Trophoblast cell (in vitro differentiated cells and primary cell): ENCODE data around the gene LCE6A.

Source experiments
- DNase-seq, 2 donors: peaks; one replicate each; pipeline ENCODE4 v3.0.0-alpha.2; 2016
- H2AFZ ChIP-seq: 2 replicates; pipeline ENCODE4 v1.6.1; 2013; ENCODE audit warnings: low read length, moderate library complexity, mild to moderate bottlenecking; ENCODE audit not compliant: insufficient read depth, poor library complexity
- H2AK5ac ChIP-seq: 2 replicates; pipeline ENCODE4 v1.6.1; 2013; ENCODE audit warnings: mild to moderate bottlenecking, low read length
- H2BK120ac ChIP-seq: 2 replicates; pipeline ENCODE4 v1.6.1; 2013; ENCODE audit warnings: low read length, mild to moderate bottlenecking, moderate library complexity; ENCODE audit not compliant: insufficient read depth, poor library complexity
- H2BK12ac ChIP-seq: 2 replicates; pipeline ENCODE4 v1.6.1; 2013; ENCODE audit warnings: mild to moderate bottlenecking, low read length, moderate library complexity
- H2BK5ac ChIP-seq: 2 replicates; pipeline ENCODE4 v1.6.1; 2013; ENCODE audit warnings: low read length, low read depth, moderate library complexity, mild to moderate bottlenecking; ENCODE audit not compliant: poor library complexity
- H3K14ac ChIP-seq: 2 replicates; pipeline ENCODE4 v1.6.1; 2013; ENCODE audit warnings: mild to moderate bottlenecking, low read length
- H3K18ac ChIP-seq: 2 replicates; pipeline ENCODE4 v1.6.1; 2013; ENCODE audit warnings: mild to moderate bottlenecking, low read length
- H3K23ac ChIP-seq: 2 replicates; pipeline ENCODE4 v1.6.1; 2013; ENCODE audit warnings: low read length
- H3K27ac ChIP-seq: 2 replicates; pipeline ENCODE4 v1.5.1; 2013; ENCODE audit warnings: low read depth, mild to moderate bottlenecking, inconsistent platforms, low read length, moderate library complexity
- H3K27me3 ChIP-seq: 2 replicates; pipeline ENCODE4 v1.6.1; 2013; ENCODE audit warnings: inconsistent platforms, mild to moderate bottlenecking, low read length, moderate library complexity; ENCODE audit not compliant: insufficient read depth
- H3K36me3 ChIP-seq, 2 experiments: 1 replicate in 1 of 2; 2 replicates in 1 of 2; pipeline ENCODE4 v1.6.1; 2013; ENCODE audit warnings: low read length in 2 of 2, mild to moderate bottlenecking in 2 of 2, moderate library complexity in 1 of 2; ENCODE audit not compliant: insufficient read depth in 2 of 2, control insufficient read depth in 1 of 2
- H3K4ac ChIP-seq: 2 replicates; pipeline ENCODE4 v1.6.1; 2013; ENCODE audit warnings: low read depth, mild to moderate bottlenecking, low read length, moderate library complexity
- H3K4me1 ChIP-seq, 2 experiments: 1 replicate in 1 of 2; 2 replicates in 1 of 2; pipeline ENCODE4 v1.6.1; 2013; ENCODE audit warnings: low read length in 2 of 2, mild to moderate bottlenecking in 2 of 2, moderate library complexity in 1 of 2; ENCODE audit not compliant: insufficient read depth in 2 of 2, control insufficient read depth in 1 of 2
- H3K4me2 ChIP-seq: 2 replicates; pipeline ENCODE4 v1.6.1; 2013; ENCODE audit warnings: inconsistent platforms, mild to moderate bottlenecking, low read length, moderate library complexity
- H3K4me3 ChIP-seq: 2 replicates; pipeline ENCODE4 v1.5.1; 2013; ENCODE audit warnings: mild to moderate bottlenecking, low read depth, low read length, inconsistent platforms
- H3K79me1 ChIP-seq: one replicate; pipeline ENCODE4 v1.6.1; 2013; ENCODE audit warnings: low read length
- H3K79me2 ChIP-seq: 2 replicates; pipeline ENCODE4 v1.6.1; 2013; ENCODE audit warnings: low read length, mild to moderate bottlenecking; ENCODE audit not compliant: control insufficient read depth, insufficient read depth, poor library complexity
- H3K9ac ChIP-seq: 2 replicates; pipeline ENCODE4 v1.6.1; 2013; ENCODE audit warnings: mild to moderate bottlenecking, low read length
- H3K9me3 ChIP-seq: 2 replicates; pipeline ENCODE4 v1.6.1; 2013; ENCODE audit warnings: low read depth, mild to moderate bottlenecking, control low read depth, inconsistent platforms, low read length; ENCODE audit not compliant: insufficient read depth
- H4K12ac ChIP-seq: 2 replicates; pipeline ENCODE4 v1.6.1; 2013; ENCODE audit warnings: low read depth, mild to moderate bottlenecking, low read length, moderate library complexity
- H4K8ac ChIP-seq: 2 replicates; pipeline ENCODE4 v1.6.1; 2013; ENCODE audit warnings: low read depth, mild to moderate bottlenecking, low read length, moderate library complexity
- H4K91ac ChIP-seq: one replicate; pipeline ENCODE4 v1.6.1; 2013; ENCODE audit warnings: low read depth, mild to moderate bottlenecking, low read length, moderate library complexity
- WGBS: extraction: QIAGEN DNeasy Blood & Tissue Kit; methylation state at CpG from one replicate; pipeline ENCODE4 v1.1.7; 2013; ENCODE audit warnings: missing lambda C conversion rate; ENCODE audit not compliant: insufficient read length, insufficient coverage; ENCODE audit errors: extremely low coverage; 5-methylcytosine and 5-hydroxymethylcytosine counted together

LCE6A gene

DNA sequence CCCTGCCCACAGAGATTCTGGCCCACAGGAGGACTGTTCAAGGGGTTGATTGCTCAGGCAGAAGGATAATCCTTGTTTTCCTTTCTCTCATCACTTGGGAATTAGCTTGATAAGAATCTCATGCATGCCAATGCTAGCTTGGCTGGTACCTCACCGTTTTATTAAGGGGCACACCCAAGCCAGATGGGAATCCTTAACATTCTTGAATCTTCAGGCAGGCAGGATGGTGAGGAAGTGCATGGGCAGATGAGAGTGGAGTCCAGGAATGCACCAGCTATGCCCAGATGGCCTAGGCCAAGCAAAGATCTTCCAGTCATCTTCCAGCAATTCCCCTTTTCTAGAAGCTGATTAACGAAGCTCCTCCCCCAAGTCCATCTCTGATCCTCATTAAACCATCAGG lies 13.0 kb downstream of the LCE6A start:
- no peaks in the 10 kb centered on the region for H3K27me3 ChIP-seq
- H3K36me3 ChIP-seq = no peaks in the 10 kb centered on the region
- no peak overlapping the region for H2BK120ac ChIP-seq
- no peaks in the 10 kb centered on the region for H3K79me2 ChIP-seq
- H3K4me1 ChIP-seq = no peaks in the 10 kb centered on the region
- no peak overlapping the region for H3K18ac ChIP-seq
- no peak overlapping the region for H2AFZ ChIP-seq
- H4K91ac ChIP-seq = no peak overlapping the region
- peaks cover 15% of the 10 kb centered on the region for H3K9me3 ChIP-seq
- no peak overlapping the region for H4K8ac ChIP-seq
- H3K23ac ChIP-seq = no peak overlapping the region
- H4K12ac ChIP-seq = no peak overlapping the region
- H3K79me1 ChIP-seq = no peaks in the 10 kb centered on the region
- no peak overlapping the region for H2BK5ac ChIP-seq
- DNase-seq = no peak
- no peak overlapping the region for H3K4me3 ChIP-seq
- H2BK12ac ChIP-seq = no peak overlapping the region
- no peak overlapping the region for H3K14ac ChIP-seq
- no peak overlapping the region for H3K4me2 ChIP-seq
- H3K4ac ChIP-seq = no peak overlapping the region
- no peak overlapping the region for H2AK5ac ChIP-seq
- no peak overlapping the region for H3K9ac ChIP-seq
- H3K27ac ChIP-seq = no peak overlapping the region
- WGBS = no CpG with 5 or more reads among the region's 2 CpGs

DNA sequence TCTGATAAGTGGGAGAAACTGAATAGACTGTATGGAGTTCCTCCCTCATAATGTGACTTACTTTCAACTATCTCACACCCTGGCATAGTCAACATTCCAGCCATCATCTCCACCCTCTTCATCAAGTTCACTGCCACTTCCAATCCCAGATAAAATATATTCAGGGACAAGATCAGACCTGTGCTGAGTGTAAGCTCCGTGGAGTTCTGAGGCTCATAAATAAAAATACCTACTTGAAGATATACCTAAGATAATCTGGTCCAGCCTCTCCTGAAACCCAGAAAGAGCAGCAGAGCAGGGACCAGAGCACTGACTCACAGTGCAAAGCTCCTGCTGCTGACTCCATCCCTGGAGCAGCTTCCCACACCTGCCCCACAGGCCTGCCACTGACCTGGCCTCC lies 15.4 kb downstream of the LCE6A start:
- no CpG with 5 or more reads among the region's 1 CpG for WGBS
- Histone ChIP-seq H3K18ac (no peak overlapping the region), H3K4ac (no peak overlapping the region), H4K8ac (no peak overlapping the region), H2BK5ac (no peak overlapping the region), H2AK5ac (no peak overlapping the region), H2AFZ (no peak overlapping the region), H4K12ac (no peak overlapping the region), H3K9ac (no peak overlapping the region), H3K4me1 (no peaks in the 10 kb centered on the region), H3K23ac (no peak overlapping the region), H3K14ac (no peak overlapping the region), H3K79me1 (no peaks in the 10 kb centered on the region), H3K27ac (no peak overlapping the region), H3K4me3 (no peak overlapping the region), H2BK12ac (no peak overlapping the region), H3K4me2 (no peak overlapping the region), H3K36me3 (no peaks in the 10 kb centered on the region), H4K91ac (no peak overlapping the region), H3K79me2 (no peaks in the 10 kb centered on the region), H3K27me3 (no peaks in the 10 kb centered on the region), H3K9me3 (peaks cover 18% of the 10 kb centered on the region), H2BK120ac (no peak overlapping the region)
- no peak for DNase-seq

DNA sequence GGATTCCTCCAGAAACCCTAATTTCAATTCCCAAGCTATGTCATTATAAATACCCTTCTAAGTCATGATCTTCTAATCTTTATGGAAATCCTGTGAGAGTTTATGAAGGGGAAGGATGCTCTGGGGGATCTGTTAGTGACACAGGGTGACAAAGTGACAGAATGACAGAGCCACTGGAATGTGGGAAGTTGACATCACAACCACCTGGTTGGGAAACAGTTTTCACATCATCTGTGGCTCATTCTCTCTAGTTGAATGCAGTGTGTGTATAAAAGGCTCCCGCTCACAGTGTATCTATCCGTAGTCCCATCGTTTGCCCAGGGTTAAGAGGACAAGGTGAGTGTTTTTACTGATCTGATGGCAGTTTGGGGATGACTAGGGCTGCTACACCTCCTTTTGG lies 17.0 kb downstream of the LCE6A start, which contains the start of gene LCE7A:
LCE7A (plus strand) TSS at position 301 of the 400 bp plus-strand sequence. CDS start 702 bp downstream, outside the sequence.
- Histone ChIP-seq H3K4ac (no peak within 1 kb of the TSS), H3K79me2 (no peaks in the 10 kb centered on the region), H2BK120ac (no peak within 1 kb of the TSS), H3K9ac (no peak within 1 kb of the TSS), H3K27ac (no peak within 1 kb of the TSS), H4K8ac (no peak within 1 kb of the TSS), H2BK5ac (no peak within 1 kb of the TSS), H3K36me3 (no peaks in the 10 kb centered on the region), H3K79me1 (no peaks in the 10 kb centered on the region), H4K12ac (no peak within 1 kb of the TSS), H2AK5ac (no peak within 1 kb of the TSS), H4K91ac (no peak within 1 kb of the TSS), H3K14ac (no peak within 1 kb of the TSS), H3K4me3 (no peak within 1 kb of the TSS), H3K27me3 (no peaks in the 10 kb centered on the region), H2BK12ac (no peak within 1 kb of the TSS), H3K9me3 (peaks cover 18% of the 10 kb centered on the region), H3K23ac (no peak within 1 kb of the TSS), H2AFZ (no peak within 1 kb of the TSS), H3K18ac (no peak within 1 kb of the TSS), H3K4me2 (no peak within 1 kb of the TSS), H3K4me1 (no peaks in the 10 kb centered on the region)
- DNase-seq = no peak
- WGBS = no CpG with 5 or more reads among the region's 3 CpGs

DNA sequence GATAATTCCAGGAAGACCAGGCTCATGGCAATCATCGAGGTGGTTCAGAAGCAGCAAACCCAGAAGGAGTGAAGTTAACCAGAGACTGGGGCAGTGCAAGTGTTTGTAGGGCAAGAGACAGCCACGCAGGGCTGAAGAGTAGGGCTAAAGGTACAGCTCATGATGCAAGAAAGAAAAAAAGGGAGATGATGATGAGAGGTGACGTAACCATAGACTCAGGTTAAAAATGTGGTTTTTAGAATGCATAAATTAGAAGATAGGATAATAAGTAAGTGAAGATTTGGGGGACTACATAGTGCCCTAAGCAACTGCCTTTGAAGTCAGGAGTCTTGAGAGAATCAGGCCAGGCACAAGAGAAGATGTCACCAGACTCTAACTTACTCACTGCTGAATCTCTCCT lies 17.5 kb downstream of the LCE6A start:
- H3K79me1 ChIP-seq = no peaks in the 10 kb centered on the region
- no peak overlapping the region for H4K8ac ChIP-seq
- no peak overlapping the region for H3K23ac ChIP-seq
- H3K4me1 ChIP-seq = no peaks in the 10 kb centered on the region
- H2AK5ac ChIP-seq = no peak overlapping the region
- no peak overlapping the region for H3K18ac ChIP-seq
- H3K27ac ChIP-seq = no peak overlapping the region
- H3K27me3 ChIP-seq = no peaks in the 10 kb centered on the region
- DNase-seq = no peak
- 100% methylated on average over 1 of the region's 3 CpGs for WGBS
- no peak overlapping the region for H2AFZ ChIP-seq
- no peak overlapping the region for H2BK12ac ChIP-seq
- H3K79me2 ChIP-seq = no peaks in the 10 kb centered on the region
- no peak overlapping the region for H3K4ac ChIP-seq
- H3K9me3 ChIP-seq = peaks cover 16% of the 10 kb centered on the region
- H2BK5ac ChIP-seq = no peak overlapping the region
- no peak overlapping the region for H4K12ac ChIP-seq
- H3K4me3 ChIP-seq = no peak overlapping the region
- no peak overlapping the region for H3K14ac ChIP-seq
- no peak overlapping the region for H3K4me2 ChIP-seq
- H4K91ac ChIP-seq = no peak overlapping the region
- H3K36me3 ChIP-seq = no peaks in the 10 kb centered on the region
- H2BK120ac ChIP-seq = no peak overlapping the region
- no peak overlapping the region for H3K9ac ChIP-seq
